H1 (cell line): ENCODE results near the gene SLC9B2. TPM values are rescaled to one million over a fixed set of nuclear protein-coding genes. Genes with fewer than 3 reads are reported as not detected.

ENCODE experiments used
- CTCF ChIA-PET: fragments of 300-600 bp; sonication (Branson Sonifier 250); formaldehyde crosslinking; loops from one replicate; lab custom pipeline; 2021; ENCODE audit not compliant: partially characterized antibody; lab: Charles Lee
- POLR2A ChIA-PET: fragments of 300-600 bp; sonication (Branson Sonifier 250); formaldehyde crosslinking; loops from one replicate; lab custom pipeline; 2021; ENCODE audit warnings: inconsistent platforms; ENCODE audit not compliant: partially characterized antibody; lab: Charles Lee
- DNase-seq, 2 experiments: peaks; one replicate each; pipeline versions ENCODE4 v3.0.0 to v3.0.0-alpha.2; 2010 to 2022; ENCODE audit warnings: low spot score in 2 of 2, low read depth in 1 of 2, mixed read lengths in 1 of 2
- FAIRE-seq: peaks from 2 replicates; lab custom pipeline; 2011; peaks lifted over from hg19 to GRCh38; lab: Jason Lieb, UNC
- H2AFZ ChIP-seq: 2 replicates; pipeline ENCODE4 v1.8.1; 2012; ENCODE audit warnings: low read length, inconsistent platforms
- H2AK5ac ChIP-seq: 2 replicates; pipeline ENCODE4 v1.6.1; 2013; ENCODE audit warnings: low read depth, low read length
- H2BK120ac ChIP-seq: replicated peaks from 2 replicates; pipeline ENCODE3; 2013; ENCODE audit warnings: low read depth, low read length, inconsistent platforms
- H2BK12ac ChIP-seq: 2 replicates; pipeline ENCODE4 v1.6.1; 2013; ENCODE audit warnings: low read depth, low read length
- H2BK15ac ChIP-seq: 2 replicates; pipeline ENCODE4 v1.6.1; 2013; ENCODE audit warnings: low read length
- H2BK20ac ChIP-seq: 2 replicates; pipeline ENCODE4 v1.6.1; 2013; ENCODE audit warnings: low read length
- H2BK5ac ChIP-seq: 2 replicates; pipeline ENCODE4 v1.6.1; 2013; ENCODE audit warnings: low read depth, low read length
- H3K14ac ChIP-seq: 2 replicates; pipeline ENCODE4 v1.6.1; 2013; ENCODE audit warnings: inconsistent platforms; ENCODE audit not compliant: insufficient read length
- H3K18ac ChIP-seq: 2 replicates; pipeline ENCODE4 v1.6.1; 2013; ENCODE audit warnings: low read length; ENCODE audit errors: extremely low read depth
- H3K23ac ChIP-seq: 2 replicates; pipeline ENCODE4 v1.6.1; 2013; ENCODE audit warnings: inconsistent platforms; ENCODE audit not compliant: insufficient read length
- H3K23me2 ChIP-seq: 2 replicates; pipeline ENCODE4 v1.6.1; 2013; ENCODE audit warnings: low read depth, low read length
- H3K27ac ChIP-seq: 2 replicates; pipeline ENCODE4 v1.6.1; 2011; ENCODE audit warnings: low read depth, low read length, inconsistent platforms
- H3K27me3 ChIP-seq, 4 experiments: replicated peaks in 1 of 4; 1 replicate in 1 of 4; 2 replicates in 3 of 4; pipeline versions ENCODE4 v1.6.1 to v1.8.1; 2011 to 2013; ENCODE audit warnings: low read length in 3 of 4, mild to moderate bottlenecking in 3 of 4, inconsistent platforms in 2 of 4, mixed read lengths in 2 of 4, moderate library complexity in 1 of 4; ENCODE audit not compliant: control insufficient read depth in 3 of 4, insufficient read depth in 3 of 4; ENCODE audit errors: extremely low read depth in 1 of 4
- H3K36me3 ChIP-seq, 4 experiments: 2 replicates each; pipeline versions ENCODE4 v1.6.1 to v1.8.1; 2011 to 2013; ENCODE audit warnings: mild to moderate bottlenecking in 4 of 4, low read length in 3 of 4, moderate library complexity in 2 of 4, control low read depth in 1 of 4, inconsistent platforms in 1 of 4; ENCODE audit not compliant: insufficient read depth in 4 of 4, control insufficient read depth in 2 of 4
- H3K4ac ChIP-seq: replicated peaks from 2 replicates; pipeline ENCODE3; 2013; ENCODE audit warnings: low read length, low read depth, mixed read lengths, inconsistent platforms; ENCODE audit not compliant: insufficient read length
- H3K4me1 ChIP-seq, 4 experiments: replicated peaks in 1 of 4; 1 replicate in 1 of 4; 2 replicates in 3 of 4; pipeline versions ENCODE4 v1.6.1 to v1.8.1; 2011 to 2013; ENCODE audit warnings: low read length in 3 of 4, inconsistent platforms in 2 of 4, mixed read lengths in 1 of 4; ENCODE audit not compliant: insufficient read depth in 4 of 4, control insufficient read depth in 3 of 4
- H3K4me2 ChIP-seq, 2 experiments: 2 replicates each; pipeline versions ENCODE4 v1.6.1 to v1.8.1; 2011 to 2013; ENCODE audit warnings: low read depth in 2 of 2, low read length in 2 of 2, control low read depth in 1 of 2, inconsistent platforms in 1 of 2, mild to moderate bottlenecking in 1 of 2; ENCODE audit not compliant: insufficient read depth in 1 of 2
- H3K4me3 ChIP-seq, 4 experiments: fragments of 200-600, 300-600 bp in 1 of 4; sonication (generic), shearing (Covaris generic), sonication (Bioruptor Twin) in 1 of 4; 2 replicates each; pipeline versions ENCODE4 v1.5.1 to v1.8.1; 2011 to 2016; ENCODE audit warnings: low read length in 4 of 4, low read depth in 3 of 4, control low read depth in 2 of 4, inconsistent platforms in 2 of 4, mild to moderate bottlenecking in 2 of 4, mixed read lengths in 1 of 4, moderate library complexity in 1 of 4; ENCODE audit not compliant: insufficient read depth in 2 of 4; ENCODE audit errors: extremely low read depth in 1 of 4
- H3K56ac ChIP-seq: replicated peaks from 2 replicates; pipeline ENCODE3; 2013; ENCODE audit warnings: low read depth, mild to moderate bottlenecking, mixed read lengths, low read length, inconsistent platforms; ENCODE audit not compliant: insufficient read length
- H3K79me1 ChIP-seq: 2 replicates; pipeline ENCODE4 v1.6.1; 2013; ENCODE audit warnings: low read depth, low read length, control low read depth
- H3K79me2 ChIP-seq, 2 experiments: 2 replicates each; pipeline versions ENCODE4 v1.6.1 to v1.8.1; 2012 to 2013; ENCODE audit warnings: low read length in 2 of 2, mild to moderate bottlenecking in 2 of 2, inconsistent platforms in 1 of 2; ENCODE audit not compliant: insufficient read depth in 2 of 2, control insufficient read depth in 1 of 2
- H3K9ac ChIP-seq, 4 experiments: replicated peaks in 1 of 4; 1 replicate in 1 of 4; 2 replicates in 3 of 4; pipeline versions ENCODE4 v1.6.1 to v1.8.1; 2011 to 2013; ENCODE audit warnings: low read depth in 3 of 4, low read length in 3 of 4, control low read depth in 2 of 4, mild to moderate bottlenecking in 2 of 4, moderate library complexity in 2 of 4, inconsistent platforms in 1 of 4; ENCODE audit errors: extremely low read depth in 1 of 4
- H3K9me3 ChIP-seq, 2 experiments: 2 replicates each; pipeline versions ENCODE4 v1.6.1 to v1.8.1; 2012 to 2013; ENCODE audit warnings: mild to moderate bottlenecking in 2 of 2, moderate library complexity in 2 of 2, control low read depth in 1 of 2, inconsistent platforms in 1 of 2, low read depth in 1 of 2, low read length in 1 of 2, mixed read lengths in 1 of 2; ENCODE audit not compliant: insufficient read depth in 2 of 2
- H4K20me1 ChIP-seq, 2 experiments: replicated peaks in 1 of 2; 2 replicates each; pipeline versions ENCODE3 to v1.8.1; 2011 to 2013; ENCODE audit warnings: inconsistent platforms in 2 of 2, low read length in 2 of 2, mild to moderate bottlenecking in 1 of 2; ENCODE audit not compliant: insufficient read depth in 2 of 2, control insufficient read depth in 1 of 2
- H4K5ac ChIP-seq: 2 replicates; pipeline ENCODE4 v1.6.1; 2013; ENCODE audit warnings: low read length, low read depth, mixed read lengths, inconsistent platforms; ENCODE audit not compliant: insufficient read length
- H4K8ac ChIP-seq: 2 replicates; pipeline ENCODE4 v1.8.0; 2013; ENCODE audit warnings: mild to moderate bottlenecking, moderate library complexity, low read length, inconsistent platforms; ENCODE audit not compliant: insufficient read depth; ENCODE audit errors: extremely low read depth
- H4K91ac ChIP-seq: replicated peaks from 2 replicates; pipeline ENCODE3; 2013; ENCODE audit warnings: low read length, mixed read lengths, inconsistent platforms; ENCODE audit not compliant: insufficient read length
- ATF2 ChIP-seq: IDR thresholded peaks from 2 replicates; pipeline ENCODE4 v1.6.1; 2012; ENCODE audit warnings: low read length, inconsistent platforms
- CEBPB ChIP-seq: IDR thresholded peaks from 2 replicates; pipeline ENCODE4 v1.6.1; 2012; ENCODE audit warnings: low read depth, low read length
- EP300 ChIP-seq, 2 experiments: IDR thresholded peaks; 1 replicate in 1 of 2; 2 replicates in 1 of 2; pipeline ENCODE4 v1.6.1; 2011 to 2012; ENCODE audit warnings: low read depth in 2 of 2, low read length in 2 of 2, mild to moderate bottlenecking in 2 of 2, borderline replicate concordance in 1 of 2, inconsistent platforms in 1 of 2, moderate library complexity in 1 of 2
- EZH2 ChIP-seq: fragments of 200-600 bp; sonication (generic); IDR thresholded peaks from 2 replicates; pipeline ENCODE4 v1.7.1; 2012; ENCODE audit warnings: low read depth, mild to moderate bottlenecking, moderate library complexity, low read length, inconsistent platforms; ENCODE audit not compliant: severe bottlenecking
- MAX ChIP-seq: IDR thresholded peaks from 2 replicates; pipeline ENCODE4 v1.6.1; 2012; ENCODE audit warnings: inconsistent platforms
- RAD21 ChIP-seq, 2 experiments: IDR thresholded peaks in 1 of 2; conservative IDR thresholded peaks in 1 of 2; 2 replicates each; pipeline ENCODE4 v1.6.1; 2011; ENCODE audit warnings: low read depth in 2 of 2, low read length in 2 of 2, improper control_type of control experiment in 1 of 2, inconsistent platforms in 1 of 2, mild to moderate bottlenecking in 1 of 2, moderate library complexity in 1 of 2
- TAF7 ChIP-seq: optimal IDR thresholded peaks from 2 replicates; pipeline ENCODE3; 2011; ENCODE audit warnings: low read depth, mild to moderate bottlenecking, inconsistent platforms, low read length, moderate library complexity, borderline replicate concordance
- TBP ChIP-seq: IDR thresholded peaks from 2 replicates; pipeline ENCODE4 v1.6.1; 2011; ENCODE audit warnings: low read depth, low read length, improper control_type of control experiment
- ZNF274 ChIP-seq: IDR thresholded peaks from 2 replicates; pipeline ENCODE4 v1.7.0; 2012; ENCODE audit warnings: low read length, borderline replicate concordance; ENCODE audit errors: extremely low read depth
- WGBS, 2 experiments: shearing (Covaris generic) in 1 of 2; methylation state at CpG; one replicate each; pipeline versions ENCODE4 v1.1.6 to v1.1.7; 2013 to 2015; ENCODE audit warnings: low lambda C conversion rate in 2 of 2, mixed read lengths in 2 of 2, inconsistent platforms in 1 of 2, low coverage in 1 of 2, missing lambda C conversion rate in 1 of 2; ENCODE audit not compliant: insufficient replicate concordance in 2 of 2, insufficient coverage in 1 of 2, insufficient read length in 1 of 2; ENCODE audit errors: extremely low coverage in 1 of 2, missing lambda C conversion rate in 1 of 2; 5-methylcytosine and 5-hydroxymethylcytosine counted together
- polyA plus RNA-seq, 7 experiments: library from polyadenylated mRNA; depleted of rRNA in 3 of 7; stranded (reverse) in 5 of 7; unstranded in 2 of 7; fragments of >200 nt in 5 of 7; fragments of 200-250 nt in 2 of 7; gene quantifications; 1 replicate in 5 of 7; 2 replicates in 1 of 7; 4 replicates in 1 of 7; pipeline versions ENCODE4 v1.2.1 to v1.2.3, GENCODE V29; 2011 to 2013; ENCODE audit warnings: missing spikeins in 2 of 7, mixed read lengths in 2 of 7
- total RNA-seq: library from RNA; stranded (reverse); fragmentation: NEBNext Ultra II Directional; extraction: Animal tissue kit (Norgen Biotek cat#: 25700); gene quantifications from 2 replicates; pipeline ENCODE4 v1.2.1, GENCODE V29; 2021

SLC9B2 gene
- total and polyA plus RNA-seq, 2 of the 8 experiments (the other 6 are each of a cell fraction or from before 2014, with no cell fraction given) = 3.2 to 5.2 TPM

GRCh38 chr4:103036169-103036568, 40.4 kb downstream of the SLC9B2 start:
- ChIA-PET CTCF (interaction anchor here (0.6 to 2.5 kb wide), 3 partner anchors 10 to 494 kb away, joined by 3 to 16 read pairs (median 5); partner anchors contain the start of gene SLC9B2), POLR2A (no interaction called here)
- Histone ChIP-seq H3K79me2 (no peaks in the 10 kb centered on the region), H3K9me3 (no peaks in the 10 kb centered on the region), H2BK120ac (no peak overlapping the region), H3K4me2 (no peak overlapping the region), H3K4me3 (no peak overlapping the region), H2BK15ac (no peak overlapping the region), H4K91ac (no peak overlapping the region), H2AFZ (no peak overlapping the region), H2BK5ac (no peak overlapping the region), H2AK5ac (no peak overlapping the region), H3K56ac (no peak overlapping the region), H4K20me1 (no peaks in the 10 kb centered on the region), H2BK20ac (no peak overlapping the region), H3K27me3 (no peaks in the 10 kb centered on the region), H4K5ac (no peak overlapping the region), H2BK12ac (no peak overlapping the region), H4K8ac (no peak overlapping the region), H3K27ac (no peak overlapping the region), H3K23ac (no peak overlapping the region), H3K14ac (no peak overlapping the region), H3K4ac (no peak overlapping the region), H3K18ac (no peak overlapping the region), H3K79me1 (no peaks in the 10 kb centered on the region), H3K9ac (no peak overlapping the region), H3K4me1 (no peaks in the 10 kb centered on the region), H3K36me3 (no peaks in the 10 kb centered on the region), H3K23me2 (no peaks in the 10 kb centered on the region)
- FAIRE-seq = no peak
- no peak for DNase-seq
- 91% methylated on average over 2 of the region's 2 CpGs; no CpG with 5 or more reads in 1 of the 2 experiments for WGBS, 2 experiments
- TF ChIP-seq TBP (no peak), ATF2 (no peak), CEBPB (no peak), EP300 (IDR thresholded peaks at IDR 0.05; ENCODE audit: borderline replicate concordance in 1 of 2, low read depth in 2 of 2, low read length in 2 of 2) (no peak), EZH2 (no peak), MAX (no peak), RAD21 (IDR thresholded peaks at IDR 0.05 in 1 of 2, conservative IDR thresholded peaks at IDR 0.05 in 1 of 2; ENCODE audit: low read depth in 2 of 2, low read length in 2 of 2) (no peak), TAF7 (no peak), ZNF274 (no peak)
